RWPE1 (cell line): ENCODE measurements around the gene MTG2.

Source experiments
- CTCF ChIA-PET: fragments of 350-600 bp; sonication (Branson Sonifier 250); formaldehyde crosslinking; extraction: SDS; loops from one replicate; lab custom pipeline; 2021; lab: Yijun Ruan, JAX
- POLR2A ChIA-PET: fragments of 400-600 bp; formaldehyde crosslinking; extraction: SDS; loops from one replicate; lab custom pipeline; 2020; ENCODE audit warnings: antibody characterized with exemption; ENCODE audit not compliant: low non-redundant PET; lab: Yijun Ruan, JAX
- DNase-seq: peaks from one replicate; pipeline ENCODE4 v3.0.0; 2012; ENCODE audit warnings: low spot score
- H3K27ac ChIP-seq: fragments of 450-650 bp; 2 replicates; pipeline ENCODE4 v1.5.1; 2017
- CTCF ChIP-seq: fragments of 450-650 bp; conservative IDR thresholded peaks from 2 replicates; pipeline ENCODE4 v1.5.1; 2017; ENCODE audit warnings: low read depth, mild to moderate bottlenecking

Gene MTG2

GRCh38 chr20:62156592-62157386 lies 26.0 kb upstream of the MTG2 start:
- TF ChIP-seq CTCF, result peak; percentile 85
- DNase-seq, result no peak
- CTCF ChIA-PET, result interaction anchor here (0.7 to 1.5 kb wide), 3 partner anchors 9 to 15 kb away, joined by 3 to 5 read pairs (median 4); no protein-coding TSS in a partner anchor
- POLR2A ChIA-PET, result no interaction called here
- peak overlapping the region; percentile 89 for H3K27ac ChIP-seq

- no peak for TF ChIP-seq CTCF
- no peak for DNase-seq
- peak overlapping the region; percentile 89 for H3K27ac ChIP-seq
- POLR2A ChIA-PET, result no interaction called here
- CTCF ChIA-PET, result interaction anchor here (1.5 kb wide), 1 partner anchor 16 kb away, joined by 4 read pairs; no protein-coding TSS in a partner anchor
These were observed 25.3 kb upstream of the MTG2 start for GRCh38 chr20:62157387-62158087.

GRCh38 chr20:62158088-62158400 lies 24.8 kb upstream of the MTG2 start:
- H3K27ac ChIP-seq, result peak overlapping the region; percentile 89
- no peak for DNase-seq
- POLR2A ChIA-PET, result no interaction called here
- CTCF ChIA-PET, result no interaction called here
- no peak for TF ChIP-seq CTCF

GRCh38 chr20:62158541-62158940 lies 24.3 kb upstream of the MTG2 start:
- TF ChIP-seq CTCF, result no peak
- CTCF ChIA-PET, result interaction anchor here (1.3 kb wide), 1 partner anchor 83 kb away, joined by 4 read pairs; no protein-coding TSS in a partner anchor
- peak overlapping the region; percentile 89 for H3K27ac ChIP-seq
- POLR2A ChIA-PET, result interaction anchor here (1.0 kb wide), 1 partner anchor 9 kb away, joined by 3 read pairs; no protein-coding TSS in a partner anchor
- no peak for DNase-seq

GRCh38 chr20:62159052-62159451 lies 23.8 kb upstream of the MTG2 start:
- peak overlapping the region; percentile 89 for H3K27ac ChIP-seq
- POLR2A ChIA-PET, result interaction anchor here (1.0 kb wide), 1 partner anchor 9 kb away, joined by 3 read pairs; no protein-coding TSS in a partner anchor
- DNase-seq, result no peak
- no peak for TF ChIP-seq CTCF
- CTCF ChIA-PET, result interaction anchor here (1.3 kb wide), 1 partner anchor 82 kb away, joined by 4 read pairs; no protein-coding TSS in a partner anchor

- H3K27ac ChIP-seq, result peak overlapping the region; percentile 89
- no peak for TF ChIP-seq CTCF
- peak; percentile 97 for DNase-seq
- POLR2A ChIA-PET, result no interaction called here
- CTCF ChIA-PET, result interaction anchor here (0.6 to 1.3 kb wide), 2 partner anchors 82 to 180 kb away, joined by 4 read pairs; no protein-coding TSS in a partner anchor
These were observed 23.0 kb upstream of the MTG2 start for GRCh38 chr20:62159839-62160238.
